LHCN-M2 (cell line): ENCODE measurements around the gene LDHB. TPM values are rescaled to one million over a fixed set of nuclear protein-coding genes. Genes with fewer than 3 reads are reported as not detected.
"Not testable (repeated sequence)": the region's sequence is repeated elsewhere in the genome, so short reads cannot be mapped to it uniquely, and the experiment has no call there.

Experiments
- DNase-seq: peaks from one replicate; pipeline ENCODE4 v3.0.0-alpha.2; 2012; ENCODE audit warnings: low read depth
- polyA plus RNA-seq: library from polyadenylated mRNA; unstranded; fragments of >200 nt; gene quantifications from one replicate; pipeline ENCODE4 v1.2.1, GENCODE V29; 2012; ENCODE audit warnings: missing spikeins
- total RNA-seq: library from RNA; depleted of rRNA; stranded (reverse); fragments of >200 nt; gene quantifications from 2 replicates; pipeline ENCODE4 v1.2.3, GENCODE V29; 2014; rRNA removed

The LDHB gene
- 731 and 832 TPM in 2 replicates for total RNA-seq
- 561 TPM for polyA plus RNA-seq

DNA sequence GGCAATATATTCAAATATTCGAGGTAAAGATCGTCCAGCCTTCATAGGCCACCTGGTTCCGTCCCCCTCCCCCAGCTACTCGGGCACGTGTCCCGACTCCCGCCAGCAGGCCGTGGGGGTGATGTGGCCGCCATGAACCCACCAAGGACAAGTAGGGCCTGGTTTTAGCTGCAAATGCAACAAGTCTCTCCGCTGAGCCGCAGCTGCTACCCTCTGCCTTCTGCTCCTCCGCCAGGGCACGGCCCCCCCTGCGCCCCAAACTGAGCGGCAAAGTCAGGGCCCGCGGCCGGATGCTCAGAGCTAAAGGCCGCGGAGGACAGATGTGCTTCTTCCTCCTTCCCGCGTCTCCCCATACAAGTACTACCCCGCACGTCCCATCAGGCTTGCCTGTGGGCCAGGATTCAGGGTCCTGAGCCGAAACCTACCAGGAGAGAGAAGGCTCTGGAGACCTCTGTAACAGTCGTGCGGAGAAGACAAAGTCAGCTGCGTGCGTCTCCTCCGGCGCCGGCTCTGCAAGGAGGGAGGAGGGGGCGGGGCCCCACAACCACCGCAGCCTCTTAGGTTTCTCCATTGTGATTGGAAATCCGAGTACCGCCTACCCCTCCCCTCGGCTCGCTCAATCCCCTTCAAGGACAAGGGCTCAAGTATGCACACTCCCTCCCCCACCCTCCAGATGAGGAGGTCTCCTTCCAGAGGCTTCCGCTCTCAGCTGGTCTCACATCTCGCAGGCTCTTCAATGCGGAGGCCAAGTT lies at the start of gene LDHB:
LDHB (minus strand) TSS at position 517 of the 752 bp plus-strand sequence. CDS start 3,171 bp downstream, outside the sequence.
- peak; percentile 92 for DNase-seq

DNA sequence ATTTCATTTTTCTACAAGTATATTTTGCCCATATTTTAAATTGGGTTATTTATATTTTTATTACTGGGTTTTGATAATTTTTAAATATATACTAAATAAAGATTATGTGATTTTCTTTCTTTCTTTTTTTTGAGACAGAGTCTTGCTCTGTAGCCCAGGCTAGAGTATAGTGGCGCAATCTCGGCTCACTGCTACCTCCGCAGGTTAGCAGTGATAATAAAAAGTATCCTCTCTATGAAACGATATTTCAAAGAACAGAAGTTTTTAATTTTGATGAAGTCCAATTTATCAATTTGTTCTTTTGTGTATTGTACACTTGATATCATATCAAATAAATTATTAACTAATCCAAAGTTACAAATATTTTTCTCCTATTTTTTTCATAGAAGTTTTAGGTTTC lies 47.2 kb upstream of the LDHB start:
- DNase-seq: no peak

DNA sequence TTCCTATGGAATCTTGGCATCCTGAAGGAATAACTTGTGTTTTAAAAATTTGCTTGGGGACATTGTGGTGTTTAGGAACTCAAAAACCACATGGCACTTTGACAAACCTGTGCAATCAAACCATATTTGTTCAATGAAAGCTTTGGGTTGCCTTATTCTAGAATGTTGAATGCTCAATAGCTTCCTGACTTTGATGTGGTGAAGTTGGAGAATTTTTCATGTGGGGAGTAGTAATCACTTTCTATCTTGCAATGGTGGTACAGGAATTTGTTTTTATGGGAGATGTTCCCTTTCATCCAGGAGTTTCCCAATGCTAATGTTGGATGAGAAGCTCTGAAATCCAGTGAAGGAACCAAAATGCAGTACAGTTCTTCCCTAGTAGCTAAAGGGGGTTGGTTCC lies 42.2 kb upstream of the LDHB start:
- DNase-seq: no peak

DNA sequence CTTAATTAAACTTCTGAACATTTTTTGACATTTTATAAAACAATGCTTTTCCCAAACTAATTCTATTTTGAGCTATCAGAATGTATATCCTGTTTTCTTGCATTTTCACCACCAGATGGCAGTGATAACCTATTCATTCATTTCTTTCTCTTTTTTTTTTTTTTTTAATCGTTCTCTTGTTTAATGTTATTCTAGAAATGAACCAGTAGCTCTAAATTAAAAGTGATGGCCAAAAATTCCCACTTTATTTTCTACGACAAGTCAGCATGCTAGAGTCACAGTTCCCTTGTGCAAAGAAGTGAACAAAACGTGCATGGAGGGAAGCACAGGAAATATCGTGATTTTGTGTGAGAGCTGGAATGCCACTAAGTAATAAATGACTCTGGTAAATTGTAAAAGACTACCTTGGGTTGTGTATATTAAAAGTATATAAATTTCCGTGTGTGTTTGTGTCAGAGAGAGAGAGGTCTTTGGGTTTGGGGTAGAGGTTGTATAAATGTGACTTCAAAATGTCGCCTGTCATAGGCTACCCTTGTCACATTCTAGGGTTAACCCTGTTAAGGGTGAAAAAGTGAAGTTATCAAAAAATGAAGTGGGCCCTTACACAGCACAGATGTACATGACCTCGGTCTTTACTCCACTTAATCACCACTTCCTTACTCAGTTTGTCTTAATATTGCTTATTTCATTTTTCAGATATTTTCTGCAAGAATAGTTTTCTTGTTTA lies 40.4 kb upstream of the LDHB start:
- peak; percentile 30 for DNase-seq

DNA sequence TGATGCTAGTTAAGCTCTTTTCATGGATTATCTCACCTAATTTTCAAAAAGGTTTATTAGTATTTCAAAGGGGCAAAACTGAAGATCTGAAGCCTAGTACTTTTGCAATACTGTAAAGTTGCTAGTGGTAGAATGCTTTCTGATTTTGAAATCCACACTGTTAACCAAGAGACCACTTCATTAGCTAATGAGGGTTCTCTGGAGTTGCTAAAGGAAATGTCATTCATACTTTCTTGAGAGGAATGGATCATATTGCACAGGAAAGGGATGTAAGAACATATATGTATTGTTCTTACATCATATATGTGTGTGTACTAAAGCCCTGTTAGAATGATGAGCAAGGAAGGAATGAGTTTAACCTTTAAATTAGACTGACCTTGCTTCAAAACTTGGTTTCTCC lies 39.0 kb upstream of the LDHB start:
- DNase-seq: no peak

DNA sequence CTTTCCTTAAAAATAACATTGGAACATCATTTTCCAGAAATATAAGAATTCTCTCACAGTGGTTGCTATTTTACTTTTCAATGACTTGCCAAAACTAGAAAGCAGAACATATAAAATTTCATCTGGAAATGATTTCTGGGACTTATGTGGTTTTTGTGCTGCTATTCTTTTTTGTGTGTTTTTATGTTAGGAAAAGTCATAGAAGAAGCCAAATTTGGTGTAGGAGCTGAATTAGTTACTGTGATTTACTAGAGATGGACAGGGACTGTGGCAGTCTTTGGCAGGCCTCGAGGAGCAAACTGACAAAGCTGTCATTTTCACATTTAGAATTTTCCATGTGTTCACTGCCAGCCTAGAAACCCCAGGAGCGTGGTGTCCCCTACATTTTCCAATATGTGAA lies 38.3 kb upstream of the LDHB start:
- no peak for DNase-seq

DNA sequence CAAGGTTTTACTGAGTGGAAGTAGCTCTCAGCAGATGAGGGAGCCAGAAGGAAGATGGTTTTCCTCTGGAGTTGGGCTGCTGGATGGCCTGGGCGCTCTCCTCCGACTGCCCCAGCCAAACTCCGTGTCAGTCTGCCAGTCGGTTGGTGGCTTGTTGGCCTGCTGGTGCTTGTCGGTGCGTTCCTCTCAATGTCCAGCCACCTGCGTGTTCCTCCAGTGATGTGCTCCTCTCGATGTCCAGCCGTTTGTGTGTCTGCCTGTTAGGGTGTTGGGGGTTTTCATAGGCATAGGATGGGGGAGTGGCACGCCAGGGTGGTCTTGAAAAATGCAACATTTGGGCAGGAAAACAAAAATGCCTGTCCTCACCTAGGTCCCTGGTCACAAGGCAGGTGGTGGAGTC lies 37.0 kb upstream of the LDHB start:
- no peak for DNase-seq

DNA sequence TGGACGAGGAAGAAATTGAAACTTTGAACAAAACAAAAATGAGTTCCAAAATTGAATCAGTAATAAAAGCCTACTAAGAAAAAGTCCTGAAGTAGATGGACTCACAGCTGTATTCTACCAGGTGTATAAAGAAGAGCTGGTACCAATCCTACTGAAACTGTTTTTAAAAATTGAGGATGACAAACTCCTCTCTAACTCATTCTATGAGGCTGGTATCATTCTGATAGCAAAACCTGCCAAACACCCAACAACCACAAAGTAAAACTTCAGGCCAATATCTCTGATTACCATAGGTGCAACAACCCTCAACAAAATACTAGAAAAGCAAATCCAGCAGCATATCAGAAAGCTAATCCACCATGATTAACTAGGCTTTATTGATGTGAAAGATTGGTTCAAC lies 33.9 kb upstream of the LDHB start:
- DNase-seq: no peak

DNA sequence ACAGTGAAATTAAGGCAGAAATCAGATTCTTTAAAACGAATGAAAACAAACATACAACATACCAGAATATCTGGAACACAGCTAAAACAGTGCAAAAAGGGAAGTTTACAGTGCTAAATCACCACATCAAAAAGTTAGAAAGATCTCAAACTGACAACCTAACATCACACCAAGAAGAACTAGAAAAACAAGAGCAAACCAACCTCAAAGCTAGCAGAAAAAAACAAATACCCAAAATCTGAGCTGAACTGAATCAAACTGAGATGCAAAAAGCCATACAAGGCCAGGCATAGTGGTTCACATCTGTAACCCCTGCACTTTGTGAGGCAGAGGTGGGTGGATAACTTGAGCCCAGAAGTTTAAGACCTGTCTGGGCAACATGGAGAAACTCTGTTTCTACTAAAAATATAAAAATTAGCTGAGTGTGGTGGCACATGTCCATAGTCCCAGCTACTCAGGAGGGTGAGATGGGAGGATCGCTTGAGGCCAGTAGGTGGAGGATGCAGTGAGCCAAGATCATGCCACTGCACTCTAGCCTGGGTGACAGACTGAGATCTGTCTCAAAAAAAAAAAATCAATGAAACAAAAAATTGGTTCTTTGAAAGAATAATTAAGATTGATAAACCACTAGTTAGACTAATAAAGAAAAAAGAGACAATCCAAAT lies 33.2 kb upstream of the LDHB start:
- DNase-seq: no peak

DNA sequence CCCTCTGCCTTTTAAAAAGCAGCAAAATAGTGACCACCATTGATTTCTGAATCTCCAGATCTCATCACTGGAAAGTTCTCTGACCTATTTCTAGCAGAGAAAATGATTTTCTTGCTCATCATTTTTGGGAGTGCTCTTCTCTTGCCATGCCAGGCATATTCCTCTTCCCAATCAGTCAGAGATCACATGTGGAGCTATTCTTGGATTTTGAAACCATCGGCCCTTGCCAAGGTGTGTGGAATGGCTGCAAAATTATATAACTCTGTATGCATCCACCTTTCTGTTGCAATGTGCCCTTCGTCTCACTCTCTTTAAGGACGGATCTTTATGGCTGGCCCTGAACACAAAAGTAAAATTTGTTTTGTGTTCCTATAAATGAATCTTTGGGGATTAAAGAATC lies 25.5 kb upstream of the LDHB start:
- no peak for DNase-seq

DNA sequence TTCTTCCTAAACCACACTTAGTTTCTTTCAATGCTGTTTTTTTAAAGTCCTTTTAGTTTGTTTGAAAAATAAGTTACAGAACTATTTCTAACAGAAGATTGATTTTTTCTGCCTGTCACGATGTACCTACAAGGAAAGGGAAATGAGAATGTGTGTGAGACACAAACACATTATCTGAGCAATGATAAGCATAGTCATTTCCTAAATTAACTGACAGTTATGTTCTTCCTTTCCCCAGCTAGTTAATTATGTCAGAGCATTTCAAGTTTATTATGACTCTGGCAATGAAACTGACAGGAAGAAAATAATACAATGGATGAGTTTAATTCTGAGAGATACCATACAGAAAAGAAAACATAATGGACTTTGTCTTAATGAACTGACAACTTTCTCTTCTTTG lies 21.3 kb upstream of the LDHB start:
- no peak for DNase-seq

DNA sequence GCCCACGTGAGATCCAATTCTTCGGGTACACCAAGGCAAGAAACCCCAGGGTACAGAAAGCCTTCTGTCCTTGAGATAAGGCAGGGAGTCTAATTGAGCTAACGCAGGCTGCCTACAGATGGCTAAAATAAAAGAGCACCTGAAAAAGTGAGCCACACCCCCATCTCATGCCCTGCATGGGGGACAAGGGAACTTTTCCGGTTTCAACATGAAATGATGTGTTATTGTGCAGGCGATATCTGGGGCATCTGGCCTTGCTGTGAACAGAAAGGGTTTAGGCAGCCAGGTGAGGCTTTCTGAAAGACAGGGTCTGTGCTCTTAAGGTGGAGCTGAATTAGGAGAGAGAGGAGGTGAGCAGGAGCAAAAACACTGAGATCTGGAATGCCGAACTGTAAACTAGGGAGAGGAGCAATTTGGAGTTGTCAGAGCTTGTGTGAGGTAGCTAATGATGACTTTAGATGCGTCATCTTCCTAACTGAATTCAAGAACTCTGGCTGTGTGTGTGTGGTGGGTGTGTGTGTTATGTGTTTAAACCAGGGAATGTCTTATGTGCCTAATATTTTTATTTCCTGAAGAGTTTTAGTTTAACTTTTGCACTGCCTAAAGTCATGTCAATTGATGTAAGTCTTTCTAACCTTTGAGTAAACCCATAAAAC lies 20.1 kb upstream of the LDHB start:
- DNase-seq: no peak

DNA sequence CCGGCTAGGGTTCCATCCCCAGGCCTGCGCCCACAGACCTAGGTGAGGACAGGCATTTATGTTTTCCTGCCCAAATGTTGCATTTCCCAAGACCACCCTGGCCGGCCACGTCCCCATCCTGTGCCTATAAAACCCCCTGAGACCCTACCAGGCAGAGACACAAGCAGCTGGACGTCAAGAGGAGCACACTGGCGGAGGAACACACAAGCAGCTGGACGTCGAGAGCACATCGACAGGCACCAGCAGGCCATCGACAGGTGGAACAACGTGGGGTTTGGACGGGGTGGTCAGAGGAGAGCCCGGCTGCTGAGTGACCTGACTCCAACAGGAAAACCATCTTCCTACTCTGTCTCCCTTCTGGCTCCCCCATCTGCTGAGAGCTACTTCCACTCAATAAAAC lies 19.6 kb upstream of the LDHB start:
- no peak for DNase-seq

DNA sequence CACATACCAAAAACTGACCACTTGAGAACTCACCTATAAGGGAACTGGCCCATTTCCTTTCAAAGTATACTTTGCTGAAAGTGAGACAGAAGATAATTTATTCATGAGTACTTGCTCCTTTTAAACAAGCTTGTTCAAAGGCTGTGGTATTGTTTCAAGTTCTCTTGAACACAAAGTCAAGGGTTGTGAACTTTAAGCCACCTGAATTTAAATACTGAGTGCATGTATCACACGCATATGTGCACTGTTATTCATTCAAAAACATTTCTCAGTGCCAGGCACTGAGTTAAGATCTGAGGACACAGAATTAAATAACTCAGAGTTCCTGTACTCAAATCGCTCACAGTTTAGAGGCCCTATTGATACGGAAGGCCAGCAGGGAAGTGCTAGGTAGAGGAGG lies 19.1 kb upstream of the LDHB start:
- DNase-seq: no peak

DNA sequence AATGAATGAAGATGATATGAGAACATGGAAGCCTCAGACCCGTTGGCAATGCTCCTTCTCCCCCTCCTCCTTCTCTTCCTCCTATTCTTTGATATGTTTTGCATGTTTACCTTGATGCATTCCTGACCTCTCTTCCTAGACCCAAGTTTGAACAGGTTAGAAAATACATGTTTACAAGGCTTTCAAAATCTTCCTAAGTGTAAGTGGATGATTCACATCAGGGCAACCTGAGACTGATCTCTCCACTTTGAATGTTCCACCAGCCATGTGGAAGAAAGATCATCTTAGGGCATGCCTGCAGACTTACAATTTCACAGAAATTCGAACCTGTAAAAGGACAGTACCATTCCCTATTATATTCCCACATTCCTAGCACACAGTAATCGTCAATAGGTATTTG lies 18.0 kb upstream of the LDHB start:
- DNase-seq: no peak

DNA sequence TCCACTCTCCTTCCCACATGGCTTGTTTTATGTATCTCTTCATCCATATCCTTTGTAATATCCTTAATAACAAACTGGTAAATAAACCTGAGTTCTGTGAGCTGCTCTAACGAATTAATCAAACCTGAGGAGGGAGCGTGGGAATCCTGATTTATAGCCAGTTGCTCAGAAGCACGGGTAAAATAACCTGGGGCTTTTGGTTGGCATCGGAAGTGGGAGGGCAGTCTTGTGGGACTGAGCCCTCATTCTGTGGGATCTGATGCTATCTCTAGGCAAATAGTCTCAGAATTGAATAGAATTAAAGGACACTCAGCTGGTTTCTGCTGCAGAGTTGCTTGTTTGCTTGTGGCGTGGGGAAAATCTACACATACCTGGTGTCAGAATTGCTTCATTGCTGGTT lies 17.5 kb upstream of the LDHB start:
- DNase-seq: no peak

DNA sequence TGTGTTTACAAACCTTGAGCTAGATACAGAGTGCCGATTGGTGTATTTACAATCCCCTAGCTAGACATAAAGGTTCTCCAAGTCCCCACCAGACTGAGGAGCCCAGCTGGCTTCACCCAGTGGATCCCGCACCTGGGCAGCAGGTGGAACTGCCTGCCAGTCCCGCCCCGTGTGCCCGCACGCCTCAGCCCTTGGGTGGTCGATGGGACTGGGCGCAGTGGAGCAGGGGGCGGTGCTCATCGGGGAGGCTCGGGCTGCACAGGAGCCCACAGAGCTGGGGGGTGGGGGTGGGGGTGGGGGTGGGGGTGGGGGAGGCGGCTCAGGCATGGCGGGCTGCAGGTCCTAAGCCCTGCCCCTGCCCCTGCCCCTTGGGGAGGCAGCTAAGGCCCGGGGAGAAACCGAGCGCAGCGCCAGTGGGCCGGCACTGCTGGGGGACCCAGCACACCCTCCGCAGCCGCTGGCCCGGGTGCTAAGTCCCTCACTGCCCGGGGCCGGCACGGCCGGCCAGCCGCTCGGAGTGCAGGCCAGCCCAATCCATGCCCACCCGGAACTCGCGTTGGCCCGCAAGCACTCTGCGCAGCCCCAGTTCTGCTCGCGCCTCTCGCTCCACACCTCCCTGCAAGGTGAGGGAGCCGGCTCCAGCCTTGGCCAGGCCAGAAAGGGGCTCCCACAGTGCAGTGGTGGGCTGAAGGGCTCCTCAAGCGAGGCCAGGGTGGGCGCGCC lies 16.3 kb upstream of the LDHB start:
- not testable (repeated sequence) for DNase-seq

DNA sequence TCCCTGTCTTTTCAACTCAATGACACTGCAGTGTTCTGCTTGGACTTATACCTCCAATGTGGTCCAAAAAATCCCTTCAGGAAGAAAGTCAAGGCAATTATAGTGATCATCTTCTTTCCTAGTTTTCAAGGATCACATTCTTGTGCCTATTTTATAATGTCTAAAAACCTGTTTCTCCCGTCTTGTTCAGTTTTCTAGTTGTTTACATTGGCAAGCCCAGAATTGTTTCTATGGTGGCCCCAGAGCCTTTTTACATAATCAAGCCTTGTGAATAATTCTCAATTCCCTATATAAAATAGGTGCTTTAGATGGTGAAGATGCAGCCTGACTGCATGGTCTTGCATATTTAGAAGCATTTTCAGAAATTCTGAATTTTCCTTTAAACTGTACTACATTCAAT lies 14.5 kb upstream of the LDHB start:
- DNase-seq: no peak

DNA sequence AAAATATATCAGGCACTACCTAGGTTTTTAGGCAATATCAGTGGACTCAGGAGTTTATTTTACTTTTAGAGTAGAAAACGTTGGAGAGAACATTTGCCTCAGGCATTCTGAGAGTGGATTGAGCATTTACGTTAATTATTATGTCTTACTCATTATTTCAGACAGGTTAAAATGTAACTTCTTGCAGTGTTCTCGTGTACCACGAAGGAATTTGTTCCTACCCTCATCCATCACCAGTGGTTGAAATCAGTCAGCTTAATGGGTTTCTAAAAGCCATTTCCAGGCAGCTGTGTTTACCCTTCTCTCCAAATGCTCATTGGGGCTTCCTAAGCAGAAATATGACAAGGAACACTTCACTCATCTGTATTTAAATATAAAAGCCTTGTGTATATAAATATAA lies 9.1 kb upstream of the LDHB start:
- no peak for DNase-seq

DNA sequence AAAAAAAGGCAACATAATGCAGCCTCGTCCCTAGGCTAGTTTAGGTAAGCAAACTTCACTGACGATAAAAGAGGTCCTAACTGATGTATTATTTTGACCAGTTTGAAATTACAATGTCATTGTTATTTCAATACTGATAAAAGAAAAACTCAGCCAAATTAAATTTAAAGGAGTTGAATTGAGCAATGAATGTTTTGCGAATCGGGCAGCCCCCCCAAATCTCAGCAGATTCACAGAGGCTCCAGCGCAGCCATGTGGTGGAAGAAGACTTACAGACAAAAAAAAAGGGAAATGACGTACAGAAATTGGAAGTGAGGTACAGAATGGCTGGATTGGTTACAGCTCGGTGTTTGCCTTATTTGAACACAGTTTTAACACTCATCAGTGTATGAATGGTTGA lies 8.2 kb upstream of the LDHB start:
- DNase-seq: no peak

DNA sequence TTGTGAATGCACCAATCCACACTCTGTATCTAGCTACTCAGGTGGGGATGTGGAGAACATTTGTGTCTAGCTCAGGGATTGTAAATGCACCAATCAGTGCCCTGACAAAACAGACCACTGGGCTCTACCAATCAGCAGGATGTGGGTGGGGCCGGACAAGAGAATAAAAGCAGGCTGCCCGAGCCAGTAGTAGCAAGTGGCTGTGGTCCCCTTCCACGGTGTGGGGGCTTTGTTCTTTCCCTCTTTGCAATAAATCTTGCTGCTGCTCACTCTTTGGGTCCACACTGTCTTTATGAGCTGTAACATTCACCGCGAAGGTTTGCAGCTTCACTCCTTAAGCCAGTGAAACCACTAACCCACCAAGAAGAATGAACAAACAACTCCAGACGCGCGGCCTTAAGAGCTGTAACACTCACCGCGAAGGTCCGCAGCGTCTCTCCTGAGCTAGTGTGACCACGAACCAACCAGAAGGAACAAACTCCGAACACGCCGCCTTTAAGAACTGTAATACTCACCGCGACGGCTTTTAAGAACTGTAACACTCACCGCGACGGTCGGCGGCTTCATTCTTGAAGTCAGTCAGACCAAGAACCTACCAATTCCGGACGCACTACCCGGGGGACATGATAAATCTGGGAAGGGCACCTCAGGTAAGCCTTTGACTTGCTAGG lies 4.6 kb upstream of the LDHB start:
- no peak for DNase-seq
